Subcutaneous adipose tissue (tissue), 4 donors: ENCODE data around the gene TGFBR3L. TPM values are rescaled to one million over a fixed set of nuclear protein-coding genes. Genes with fewer than 3 reads are reported as not detected.

Experiments
- total RNA-seq, 4 donors: library from RNA; depleted of rRNA; stranded (reverse); fragments of >200 nt; gene quantifications; one replicate each; pipeline ENCODE4 v1.1.0, GENCODE V29; 2016
- TF ChIP-seq, protein P1 (sequence below): fragments of 450-650 bp; IDR thresholded peaks from one replicate; pipeline ENCODE4 v1.5.1; 2016; ENCODE audit warnings: low read depth, mild to moderate bottlenecking, control low read depth, antibody characterized with exemption, moderate library complexity

Gene TGFBR3L
- total RNA-seq, 4 donors from 2014 or later = not detected

- TF ChIP-seq, protein P1, sequence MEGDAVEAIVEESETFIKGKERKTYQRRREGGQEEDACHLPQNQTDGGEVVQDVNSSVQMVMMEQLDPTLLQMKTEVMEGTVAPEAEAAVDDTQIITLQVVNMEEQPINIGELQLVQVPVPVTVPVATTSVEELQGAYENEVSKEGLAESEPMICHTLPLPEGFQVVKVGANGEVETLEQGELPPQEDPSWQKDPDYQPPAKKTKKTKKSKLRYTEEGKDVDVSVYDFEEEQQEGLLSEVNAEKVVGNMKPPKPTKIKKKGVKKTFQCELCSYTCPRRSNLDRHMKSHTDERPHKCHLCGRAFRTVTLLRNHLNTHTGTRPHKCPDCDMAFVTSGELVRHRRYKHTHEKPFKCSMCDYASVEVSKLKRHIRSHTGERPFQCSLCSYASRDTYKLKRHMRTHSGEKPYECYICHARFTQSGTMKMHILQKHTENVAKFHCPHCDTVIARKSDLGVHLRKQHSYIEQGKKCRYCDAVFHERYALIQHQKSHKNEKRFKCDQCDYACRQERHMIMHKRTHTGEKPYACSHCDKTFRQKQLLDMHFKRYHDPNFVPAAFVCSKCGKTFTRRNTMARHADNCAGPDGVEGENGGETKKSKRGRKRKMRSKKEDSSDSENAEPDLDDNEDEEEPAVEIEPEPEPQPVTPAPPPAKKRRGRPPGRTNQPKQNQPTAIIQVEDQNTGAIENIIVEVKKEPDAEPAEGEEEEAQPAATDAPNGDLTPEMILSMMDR = no peak
Measured at GRCh38 chr19:7874076-7874896, 40.3 kb upstream of the TGFBR3L start, which contains the start of gene PRR36. TSS of gene PRR36 (minus strand) at chr19:7874390. CDS start at chr19:7873689, 701 bp downstream.

GRCh38 chr19:7874897-7875273 lies 39.7 kb upstream of the TGFBR3L start:
- TF ChIP-seq, protein P1 = no peak

- TF ChIP-seq, protein P1 = no peak
Measured at GRCh38 chr19:7877249-7877836, 37.3 kb upstream of the TGFBR3L start.

DNA sequence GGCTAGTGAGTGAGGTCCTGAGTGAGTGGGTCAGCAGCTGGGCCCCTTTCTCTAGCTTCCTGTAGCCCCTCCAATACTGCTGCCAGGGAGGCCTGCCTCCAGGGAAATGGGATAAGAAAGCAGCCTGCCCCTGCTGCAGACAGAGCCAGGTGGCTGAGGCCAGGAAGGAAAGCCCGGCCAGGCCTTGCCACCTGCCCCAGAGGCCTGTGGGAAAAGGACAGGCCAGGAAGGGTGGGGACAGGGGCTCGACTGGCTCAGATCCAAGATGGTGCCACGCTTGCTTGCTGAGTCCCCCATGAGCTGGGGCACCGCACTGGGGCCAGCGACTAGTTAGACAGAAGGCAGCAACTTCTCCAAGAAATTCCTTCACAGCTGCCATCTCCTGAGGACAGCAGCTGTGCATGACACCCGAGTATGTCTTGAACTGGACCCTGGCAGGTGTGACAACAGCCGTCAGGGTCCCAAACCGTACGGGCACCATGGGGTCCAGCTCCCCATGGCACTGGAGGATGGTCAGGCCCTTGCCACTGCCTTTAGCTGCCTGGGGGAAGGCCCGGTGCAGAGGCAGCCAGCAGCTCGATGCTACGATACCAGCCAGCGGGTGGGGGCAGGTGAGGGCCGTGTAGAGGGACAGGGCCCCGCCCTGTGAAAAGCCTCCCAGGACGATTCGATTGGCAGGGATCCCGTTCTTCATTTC lies 35.4 kb upstream of the TGFBR3L start:
- TF ChIP-seq, protein P1 = no peak

DNA sequence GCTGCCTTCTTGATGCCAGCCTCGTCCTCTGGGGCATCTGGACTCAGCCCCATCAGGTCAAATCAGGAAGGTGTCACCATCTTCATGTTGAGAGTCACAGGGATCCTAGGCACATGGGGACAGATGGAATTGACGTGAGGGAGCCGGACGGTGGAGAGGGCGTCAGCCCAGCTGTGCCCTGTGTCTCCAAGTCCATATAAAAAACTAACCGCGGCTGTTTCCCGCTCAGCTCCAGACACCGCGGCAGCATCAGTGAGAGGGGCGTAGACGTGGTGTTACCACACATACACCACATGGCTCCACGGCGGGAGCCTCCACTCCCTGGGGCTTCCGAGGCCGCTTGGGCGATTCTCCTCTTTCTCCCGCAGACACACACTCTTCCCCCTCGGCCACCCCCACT lies 34.8 kb upstream of the TGFBR3L start:
- TF ChIP-seq, protein P1 = no peak

- TF ChIP-seq, protein P1 = no peak
Measured at GRCh38 chr19:7881910-7882309, 32.7 kb upstream of the TGFBR3L start.

- TF ChIP-seq, protein P1 = no peak
Measured at GRCh38 chr19:7883105-7883504, 31.5 kb upstream of the TGFBR3L start.
